GM18873 (cell line): ENCODE results near the gene CDH16.
"Not testable (repeated sequence)": the region's sequence is repeated elsewhere in the genome, so short reads cannot be mapped to it uniquely, and the experiment has no call there.

Source experiments
- ATAC-seq: cut with Tn5 transposase; IDR thresholded peaks from one replicate; pipeline ENCODE4 v1.9.1; 2021; ENCODE audit warnings: mild to moderate bottlenecking, moderate library complexity, moderate number of reproducible peaks; ENCODE audit not compliant: unreplicated experiment, low FRiP score

CDH16 gene

DNA sequence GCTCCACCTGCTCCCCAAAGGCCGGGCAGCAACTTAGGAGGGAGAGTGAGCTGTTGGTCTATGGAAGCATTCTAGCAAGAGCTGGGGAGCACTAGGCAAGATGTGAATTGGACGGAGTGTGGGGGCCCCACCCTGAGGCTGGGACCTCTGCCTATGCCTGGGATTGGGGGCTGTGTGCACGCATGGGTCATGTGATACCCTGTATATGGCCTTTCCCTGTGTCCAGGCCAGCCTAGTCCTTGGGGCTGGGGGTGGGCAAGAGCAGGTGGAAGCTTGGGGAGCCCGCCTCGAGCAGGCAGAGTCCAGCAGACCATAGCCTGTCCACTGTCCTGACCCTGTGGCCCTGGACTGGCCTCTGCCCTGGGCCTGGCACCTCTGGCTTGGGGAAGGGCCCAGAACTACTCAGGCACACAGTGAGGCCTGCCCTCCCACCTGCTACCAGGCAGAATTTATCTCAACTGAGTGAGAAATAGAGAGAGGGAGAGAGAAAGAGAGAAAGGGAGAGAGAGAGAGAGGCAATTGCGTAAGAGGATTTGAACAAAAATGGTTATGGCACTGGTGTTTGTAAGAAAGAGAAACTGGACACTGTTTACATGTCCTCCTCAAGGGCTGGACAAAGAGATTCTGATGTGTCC lies 19.3 kb downstream of the CDH16 start:
- no peak for ATAC-seq

DNA sequence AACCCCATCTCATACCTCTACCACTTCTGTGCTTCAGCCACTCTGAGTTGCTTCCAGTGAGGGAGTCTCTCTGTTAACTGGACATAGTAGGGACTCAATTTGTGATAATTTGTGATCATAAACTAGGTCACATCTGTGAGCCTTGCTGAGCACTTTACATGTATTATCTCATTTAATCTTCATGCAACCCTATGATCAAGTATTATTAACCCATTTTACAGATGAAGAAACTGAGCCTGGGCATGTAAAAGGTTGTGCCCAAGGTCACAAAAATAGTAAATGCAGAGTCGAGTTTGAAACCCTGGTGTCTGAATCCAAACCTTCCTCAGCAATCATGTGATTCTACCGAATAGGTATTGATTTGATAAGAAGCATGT lies 19.8 kb downstream of the CDH16 start:
- no peak for ATAC-seq

DNA sequence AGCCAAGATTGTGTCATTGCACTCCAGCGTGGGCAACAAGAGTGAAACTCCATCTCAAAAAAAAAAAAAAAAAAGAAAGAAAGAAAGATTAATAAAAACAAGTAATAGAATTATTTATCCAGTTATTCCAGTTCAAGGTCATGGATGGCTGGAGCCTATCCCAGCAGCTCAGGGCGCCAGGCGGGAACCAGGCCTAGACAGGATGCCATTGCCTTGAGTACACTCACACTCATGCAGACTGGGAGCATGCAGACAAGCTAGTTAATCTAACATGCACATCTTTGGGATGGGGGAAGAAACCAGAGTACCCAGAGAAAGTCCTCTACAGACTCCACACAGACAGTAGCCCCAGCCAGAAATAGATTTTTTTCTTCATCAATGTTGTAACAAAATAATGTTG lies 20.5 kb downstream of the CDH16 start:
- ATAC-seq = no peak

DNA sequence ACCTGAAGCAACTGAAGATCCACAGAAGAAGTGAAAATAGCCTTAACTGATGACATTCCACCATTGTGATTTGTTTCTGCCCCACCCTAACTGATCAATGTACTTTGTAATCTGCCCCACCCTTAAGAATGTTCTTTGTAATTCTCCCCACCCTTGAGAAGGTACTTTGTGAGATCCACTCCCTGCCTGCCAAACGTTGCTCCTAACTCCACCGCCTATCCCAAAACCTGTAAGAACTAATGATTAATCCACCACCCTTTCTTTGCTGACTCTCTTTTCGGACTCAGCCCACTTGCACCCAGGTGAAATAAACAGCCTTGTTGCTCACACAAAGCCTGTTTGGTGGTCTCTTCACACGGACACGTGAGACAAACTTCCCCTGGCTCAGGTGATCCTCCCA lies 22.0 kb downstream of the CDH16 start:
- ATAC-seq = not testable (repeated sequence)

DNA sequence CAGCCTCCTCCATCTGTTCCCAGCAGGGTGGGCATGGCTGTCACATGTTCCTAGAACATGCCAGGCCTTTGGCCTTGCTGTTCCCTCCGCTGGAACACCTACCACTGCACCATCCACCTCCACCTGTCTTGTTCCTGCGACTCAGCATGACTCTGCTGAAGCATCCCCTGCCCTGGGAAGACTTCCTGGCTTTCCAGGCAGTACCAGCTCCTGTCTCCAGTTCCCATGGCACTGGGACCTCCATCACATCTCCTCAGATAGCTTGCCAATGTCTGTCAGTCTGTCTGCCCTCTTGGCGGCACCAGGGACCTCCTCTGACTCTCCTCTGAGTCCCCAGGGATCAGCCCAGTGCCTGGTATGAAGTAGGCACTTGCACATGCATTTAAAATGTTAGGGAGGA lies 22.7 kb downstream of the CDH16 start:
- no peak for ATAC-seq

DNA sequence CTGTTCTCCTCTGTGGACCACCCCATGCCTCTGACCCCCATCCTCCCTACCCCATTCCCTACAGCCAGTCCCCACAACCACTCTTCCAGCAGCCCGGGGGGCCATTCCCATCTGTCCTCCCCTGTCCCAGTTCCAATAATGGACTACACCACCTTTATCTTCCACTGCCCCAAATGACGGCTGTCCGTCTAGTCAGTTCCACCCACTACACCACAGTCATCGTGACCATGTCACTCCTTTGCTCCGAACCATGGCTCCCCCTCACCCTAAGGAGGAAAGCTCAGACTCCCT lies 23.1 kb downstream of the CDH16 start:
- ATAC-seq = no peak

DNA sequence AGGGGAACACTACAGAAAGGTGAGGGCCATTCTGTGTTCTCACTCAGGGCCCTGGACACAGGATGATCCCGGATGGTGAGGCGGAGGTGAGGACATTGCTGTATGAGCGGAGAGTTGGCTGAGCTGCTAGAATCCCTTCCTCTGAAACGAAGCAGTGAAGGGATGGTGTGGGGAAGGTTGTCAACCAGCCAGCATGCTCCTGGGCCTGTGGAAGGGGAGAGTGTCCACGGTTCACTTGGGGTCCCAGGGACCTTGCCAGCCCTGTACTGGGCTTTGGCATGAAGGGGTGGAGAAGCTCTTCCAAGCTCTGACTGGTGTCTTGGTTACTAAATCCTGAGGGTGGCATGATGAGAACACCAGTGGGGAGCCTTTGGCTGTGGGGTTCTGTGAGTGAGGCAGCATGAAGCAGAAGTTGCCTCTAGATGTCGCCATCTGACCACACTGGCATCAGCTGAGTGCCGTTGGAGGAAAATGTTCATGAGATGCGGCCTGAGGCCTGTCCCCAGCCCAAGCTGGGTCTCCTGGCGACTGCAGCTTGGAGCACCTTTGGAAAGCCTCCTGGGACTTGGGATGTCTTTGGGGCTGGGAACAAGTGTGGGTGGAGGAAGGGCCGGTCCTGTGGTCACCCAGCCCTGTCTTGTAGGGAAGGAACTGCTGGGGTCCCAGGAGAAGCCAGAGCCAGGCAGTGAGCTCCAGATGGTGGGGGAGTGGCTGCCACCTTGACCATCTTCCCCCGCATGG lies 23.6 kb downstream of the CDH16 start:
- no peak for ATAC-seq

DNA sequence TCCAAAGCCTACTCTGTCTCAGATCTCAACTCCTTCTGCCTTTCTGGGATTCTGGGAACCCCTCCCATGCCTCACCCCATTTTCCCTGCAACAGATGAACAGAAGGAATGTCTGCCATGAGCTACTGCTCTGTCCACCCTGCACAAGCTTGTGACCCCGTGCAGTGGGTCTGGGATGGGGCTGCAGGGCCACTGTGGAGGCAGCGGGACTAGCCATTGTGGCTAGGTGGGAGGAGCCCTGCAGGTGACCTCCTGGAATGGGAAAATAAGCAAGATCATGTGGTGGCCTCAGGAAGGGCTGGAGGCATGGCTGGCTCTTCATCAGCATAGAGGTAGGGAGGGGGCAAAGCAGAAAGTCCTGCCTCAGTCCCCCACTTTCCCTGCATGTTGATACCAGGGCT lies 24.6 kb downstream of the CDH16 start:
- ATAC-seq = no peak

DNA sequence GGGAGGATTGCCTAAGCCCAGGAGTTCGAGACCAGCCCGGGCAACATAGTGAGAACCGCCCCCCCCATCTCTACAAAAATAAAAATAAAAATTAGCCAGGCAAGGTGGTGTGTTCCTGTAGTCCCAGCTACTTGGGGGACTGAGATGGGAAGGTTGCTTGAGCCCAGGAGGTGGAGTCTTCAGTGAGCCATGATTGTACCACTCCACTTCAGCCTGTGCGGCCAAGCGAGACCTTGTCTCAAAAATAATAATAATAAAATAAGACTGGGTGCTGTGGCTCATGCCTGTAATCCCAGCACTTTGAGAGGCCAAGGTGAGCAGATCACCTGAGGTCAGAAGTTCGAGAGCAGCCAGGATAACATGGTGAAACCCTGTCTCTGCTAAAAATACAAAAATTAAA lies 26.9 kb downstream of the CDH16 start:
- ATAC-seq = no peak

DNA sequence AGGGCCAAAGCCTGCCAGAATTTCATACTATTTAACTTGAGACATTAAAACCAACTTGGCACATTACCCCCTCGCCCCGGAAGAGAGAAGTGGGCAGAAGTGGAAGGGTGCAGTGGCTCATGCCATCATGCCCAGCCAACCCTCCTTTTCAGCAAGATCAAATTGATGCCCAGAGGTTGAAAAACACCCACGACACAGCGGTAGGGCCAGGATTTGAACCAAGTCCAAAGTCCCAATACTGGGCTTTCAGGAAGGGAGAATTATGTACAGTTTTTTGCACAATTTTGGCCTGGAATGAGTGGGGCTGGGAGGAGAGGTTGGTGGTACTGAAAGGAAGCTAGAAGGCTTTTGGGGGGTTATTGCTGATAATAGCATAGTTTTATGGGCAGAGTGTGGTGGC lies 27.3 kb downstream of the CDH16 start:
- ATAC-seq = no peak

DNA sequence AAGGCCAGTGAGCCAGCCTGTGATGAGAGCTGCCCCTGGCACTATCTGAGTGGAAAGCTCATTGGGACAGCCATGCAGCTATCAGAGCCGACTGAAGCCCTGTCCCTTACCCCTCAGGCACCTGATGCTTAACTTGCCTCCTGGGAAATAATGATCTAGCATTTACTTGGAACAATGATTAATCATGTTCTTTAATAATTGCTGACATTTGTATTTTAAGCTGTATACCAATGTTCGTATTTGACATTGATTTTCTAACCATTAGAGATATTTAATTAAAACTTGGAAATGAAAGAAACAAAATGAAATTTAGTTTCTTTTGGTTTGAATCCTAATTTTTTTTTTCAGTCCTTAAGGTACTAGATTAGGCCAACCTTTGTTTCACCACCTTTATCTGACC lies 27.9 kb downstream of the CDH16 start:
- ATAC-seq = no peak

DNA sequence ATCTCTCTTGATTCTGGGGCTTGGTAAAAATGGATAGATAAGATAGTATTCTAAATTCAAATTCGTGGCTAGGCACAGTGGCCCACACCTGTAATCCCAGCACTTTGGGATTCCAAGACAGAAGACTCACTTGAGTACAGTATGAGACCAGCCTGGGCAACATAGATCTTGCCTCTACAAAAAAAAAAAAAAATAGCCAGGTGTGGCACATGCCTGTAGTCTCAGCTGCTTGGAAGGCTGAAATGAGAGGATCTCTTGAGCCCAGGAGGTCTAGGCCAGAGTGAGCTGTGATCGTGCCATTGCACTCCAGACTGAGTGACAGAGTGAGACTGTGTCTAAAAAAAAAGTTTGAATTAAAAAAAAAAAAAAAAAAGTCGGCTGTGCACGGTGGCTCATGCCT lies 29.1 kb downstream of the CDH16 start:
- no peak for ATAC-seq

DNA sequence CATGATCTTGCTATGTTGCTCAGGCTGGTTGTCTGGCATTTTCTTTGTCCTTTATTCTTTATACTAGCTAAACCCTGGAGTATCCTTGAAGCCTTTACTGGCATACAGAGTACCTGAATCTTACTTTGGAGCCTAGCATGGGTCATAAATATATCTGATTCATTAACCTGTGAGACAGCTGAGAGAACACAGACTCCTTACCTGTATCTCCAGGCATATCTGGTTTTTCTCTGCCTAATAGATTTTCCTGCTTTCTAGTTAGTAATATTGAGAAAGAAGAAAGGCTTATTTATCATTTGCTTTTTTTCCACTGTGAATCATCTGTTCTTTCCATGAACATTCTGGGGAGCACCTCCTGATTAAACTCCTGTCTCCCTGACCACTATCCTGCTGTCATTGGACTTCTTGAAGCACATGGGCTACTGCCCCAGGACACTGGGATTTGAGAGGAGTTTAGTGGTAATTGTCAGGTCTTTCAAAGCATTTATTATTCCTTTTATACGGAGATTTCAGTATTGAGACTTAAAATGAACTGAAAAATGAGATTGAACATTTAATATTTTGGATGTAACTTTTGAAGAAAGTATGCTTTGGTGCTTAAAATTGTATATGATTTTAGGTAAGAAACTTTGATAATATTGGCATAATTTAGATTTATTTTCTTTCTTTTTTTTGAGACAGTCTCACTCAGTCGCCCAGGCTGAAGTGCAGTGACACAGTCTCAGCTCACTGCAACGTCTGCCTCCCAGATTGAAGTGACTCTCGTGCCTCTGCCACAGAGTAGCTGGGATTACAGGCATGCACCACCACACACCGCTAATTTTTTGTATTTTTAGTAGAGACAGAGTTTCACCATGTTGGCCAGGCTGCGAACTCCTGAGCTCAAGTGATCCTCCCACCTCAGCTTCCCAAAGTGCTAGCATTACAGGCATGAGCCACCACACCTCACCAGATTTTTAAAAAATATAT lies 29.8 kb downstream of the CDH16 start:
- ATAC-seq = no peak

DNA sequence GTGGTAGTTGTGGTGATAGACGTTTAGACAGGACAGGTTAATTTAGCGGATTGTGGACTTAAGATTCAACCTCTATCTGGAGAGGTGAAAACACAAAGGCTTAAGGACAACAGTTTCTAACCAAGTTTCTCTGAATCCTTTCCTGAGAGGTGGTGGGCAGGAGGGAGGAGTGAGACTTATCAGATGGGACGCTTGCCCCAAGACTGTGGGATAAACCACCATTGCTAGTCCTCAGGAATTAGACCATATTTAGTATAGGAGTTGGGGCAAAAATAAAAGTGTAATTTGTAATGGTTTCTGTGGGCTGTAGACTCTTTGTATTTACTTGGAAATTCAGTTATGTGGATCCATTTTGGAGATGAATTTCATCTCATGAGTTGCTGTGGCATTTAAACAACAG lies 31.8 kb downstream of the CDH16 start:
- no peak for ATAC-seq

DNA sequence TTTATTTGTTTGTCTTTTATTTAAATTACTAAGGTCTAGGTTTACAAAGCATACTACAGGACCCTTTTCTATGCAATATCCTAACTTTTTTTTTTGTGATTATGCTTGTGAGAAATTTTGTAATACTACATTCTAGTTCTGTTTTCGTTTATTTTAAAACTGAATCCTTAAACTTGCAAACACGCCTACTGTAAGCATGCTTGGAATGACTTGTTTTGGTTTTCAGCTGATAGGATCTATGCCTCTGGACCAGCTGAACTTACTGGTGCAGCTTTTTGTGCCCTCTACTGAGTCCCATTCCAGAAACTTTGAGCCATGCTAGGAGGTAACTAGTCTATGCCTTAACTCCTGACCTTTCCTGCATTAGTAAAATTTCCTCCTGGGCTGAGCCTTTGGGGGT lies 32.4 kb downstream of the CDH16 start:
- ATAC-seq = no peak

DNA sequence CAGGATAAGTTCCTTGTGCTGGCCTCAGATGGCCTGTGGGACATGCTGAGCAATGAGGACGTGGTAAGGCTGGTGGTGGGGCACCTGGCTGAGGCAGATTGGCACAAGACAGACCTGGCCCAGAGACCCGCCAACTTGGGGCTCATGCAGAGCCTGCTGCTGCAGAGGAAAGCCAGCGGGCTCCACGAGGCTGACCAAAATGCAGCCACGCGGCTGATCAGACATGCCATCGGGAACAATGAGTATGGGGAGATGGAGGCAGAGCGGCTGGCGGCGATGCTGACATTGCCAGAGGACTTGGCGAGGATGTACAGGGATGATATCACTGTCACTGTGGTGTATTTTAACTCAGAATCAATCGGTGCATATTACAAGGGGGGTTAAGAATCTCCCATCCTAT lies 33.2 kb downstream of the CDH16 start:
- no peak for ATAC-seq

DNA sequence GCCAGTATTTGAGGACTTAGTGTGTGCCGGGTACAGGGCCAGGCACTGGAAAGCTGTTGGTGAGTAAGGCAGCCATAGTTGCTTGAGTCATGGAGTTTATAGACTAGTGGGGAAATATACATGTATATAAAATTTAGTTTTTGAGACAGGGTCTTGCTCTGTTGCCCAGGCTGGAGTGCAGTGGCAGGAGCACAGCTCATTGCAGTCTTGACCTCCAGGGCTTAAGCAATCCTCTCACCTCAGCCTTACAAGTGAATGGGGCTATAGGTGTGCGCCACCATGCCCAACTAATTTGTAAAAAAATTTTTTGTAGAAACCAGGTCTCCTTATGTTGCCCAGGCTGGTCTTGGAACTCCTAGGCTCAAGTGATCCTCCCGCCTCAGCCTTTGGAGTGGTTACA lies 36.0 kb downstream of the CDH16 start:
- ATAC-seq = no peak

DNA sequence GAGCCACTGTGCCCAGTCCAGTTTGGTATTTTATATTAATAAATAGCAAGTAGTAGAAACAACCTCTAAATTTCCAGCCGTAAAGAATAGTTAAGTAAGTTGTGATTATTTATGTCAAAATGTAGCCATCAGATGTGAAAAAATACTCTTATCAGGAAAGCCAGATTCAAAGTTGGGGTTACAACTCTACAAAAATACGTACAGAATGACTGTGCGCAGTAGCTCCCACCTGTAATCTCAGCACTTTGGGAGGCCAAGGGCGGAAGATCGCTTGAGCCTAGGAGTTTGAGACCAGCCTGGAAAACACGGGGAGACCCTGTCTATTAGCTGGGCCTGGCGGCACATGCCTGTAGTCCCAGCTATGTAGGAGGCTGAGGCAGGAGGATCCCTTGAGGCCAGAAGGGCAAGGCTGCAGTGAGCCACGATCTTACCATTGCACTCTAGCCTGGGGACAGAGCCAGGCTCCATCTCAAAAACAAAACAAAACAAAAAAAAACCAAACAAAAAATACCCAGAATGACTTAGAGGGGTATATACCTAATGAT lies 36.6 kb downstream of the CDH16 start:
- no peak for ATAC-seq

DNA sequence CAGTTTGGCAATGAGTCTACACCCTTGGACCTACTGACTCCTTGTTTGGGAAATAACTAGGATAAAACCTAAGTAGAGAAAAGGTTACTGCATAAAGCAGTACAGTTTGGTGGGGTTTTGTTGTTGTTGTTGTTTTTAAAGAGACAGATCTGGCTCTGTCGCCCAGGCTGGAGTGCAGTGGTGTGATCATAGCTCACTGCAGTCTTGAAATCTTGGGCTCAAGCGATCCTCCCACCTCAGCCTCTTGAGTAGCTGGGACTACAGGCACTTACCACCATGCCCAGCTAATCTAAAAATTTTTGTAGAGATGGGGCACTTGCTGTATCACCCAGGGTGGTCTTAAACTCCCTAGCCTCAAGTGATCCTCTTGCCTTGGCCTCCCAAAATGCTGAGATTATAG lies 37.1 kb downstream of the CDH16 start:
- no peak for ATAC-seq

DNA sequence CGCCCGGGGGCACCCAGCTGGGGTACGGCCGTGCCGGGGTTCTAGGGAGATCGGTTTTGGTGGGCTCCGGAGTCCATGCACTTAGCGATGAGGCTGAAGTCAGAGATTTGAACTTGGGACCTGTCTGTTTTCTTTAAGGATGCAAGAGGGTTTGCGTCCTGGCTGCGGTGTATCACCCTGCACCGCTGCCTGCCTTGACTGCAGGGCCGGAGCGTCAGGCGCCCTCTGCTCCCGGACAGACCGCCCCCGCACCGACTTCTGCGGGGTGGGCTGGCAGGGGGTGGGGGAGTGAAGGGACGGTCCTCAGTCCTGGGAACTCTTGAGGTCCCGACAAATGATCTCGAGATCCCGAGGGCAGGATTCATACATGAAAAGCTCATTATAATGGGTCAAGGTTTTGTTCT lies 37.7 kb downstream of the CDH16 start:
- ATAC-seq = no peak

DNA sequence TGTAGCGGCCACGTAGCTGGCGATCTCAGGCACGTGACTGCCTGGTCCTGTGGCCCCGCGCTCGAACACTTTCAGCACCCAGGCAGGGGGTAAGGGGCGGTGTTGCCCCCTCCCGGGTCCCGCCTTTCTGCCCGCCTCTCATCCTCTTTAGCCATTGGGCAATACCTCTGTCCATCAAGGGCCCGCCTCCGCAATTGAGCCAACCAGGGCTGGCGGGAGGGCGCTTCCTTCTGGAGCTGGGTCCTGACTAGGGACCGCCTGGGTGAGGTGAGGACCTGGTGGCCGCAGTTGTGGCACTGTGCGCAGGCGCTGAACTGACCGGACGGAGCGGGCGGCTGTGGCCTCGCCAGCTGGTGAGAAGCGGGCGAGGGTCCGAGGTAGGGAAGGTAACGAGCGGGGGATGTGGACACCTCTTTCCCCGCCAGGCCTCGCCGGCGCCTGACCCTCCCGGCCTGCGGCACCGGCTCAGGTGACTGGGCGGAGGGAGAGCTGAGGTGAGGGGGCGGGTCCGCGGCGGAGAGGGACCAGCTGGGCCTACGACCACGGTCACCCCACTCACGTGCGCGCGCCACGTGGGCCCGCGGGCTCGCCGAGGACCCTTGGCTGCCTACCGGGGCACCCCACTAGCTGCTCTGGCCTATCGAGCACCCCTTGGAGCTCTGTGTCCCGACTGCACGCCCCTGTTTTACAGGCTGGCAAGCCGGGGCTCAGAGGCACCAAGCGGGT lies 38.2 kb downstream of the CDH16 start, which contains the start of gene PDP2:
PDP2 (plus strand) TSS at position 228 of the 726 bp plus-strand sequence. CDS start 3,770 bp downstream, outside the sequence.
- peak; percentile 86 for ATAC-seq
